HG02981 (cell line): Measurements from ENCODE around the gene RHOA.
"Not testable (repeated sequence)": the region's sequence is repeated elsewhere in the genome, so short reads cannot be mapped to it uniquely, and the experiment has no call there.

Experiments used
- ATAC-seq: cut with Tn5 transposase; IDR thresholded peaks from one replicate; pipeline ENCODE4 v1.9.1; 2021; ENCODE audit warnings: mild to moderate bottlenecking, moderate library complexity; ENCODE audit not compliant: unreplicated experiment

RHOA gene

GRCh38 chr3:49412632-49413337 lies 1.0 kb upstream of the RHOA start:
- no peak for ATAC-seq

GRCh38 chr3:49411535-49411967 lies 225 bp downstream of the RHOA start:
- peak; percentile 18 for ATAC-seq

DNA sequence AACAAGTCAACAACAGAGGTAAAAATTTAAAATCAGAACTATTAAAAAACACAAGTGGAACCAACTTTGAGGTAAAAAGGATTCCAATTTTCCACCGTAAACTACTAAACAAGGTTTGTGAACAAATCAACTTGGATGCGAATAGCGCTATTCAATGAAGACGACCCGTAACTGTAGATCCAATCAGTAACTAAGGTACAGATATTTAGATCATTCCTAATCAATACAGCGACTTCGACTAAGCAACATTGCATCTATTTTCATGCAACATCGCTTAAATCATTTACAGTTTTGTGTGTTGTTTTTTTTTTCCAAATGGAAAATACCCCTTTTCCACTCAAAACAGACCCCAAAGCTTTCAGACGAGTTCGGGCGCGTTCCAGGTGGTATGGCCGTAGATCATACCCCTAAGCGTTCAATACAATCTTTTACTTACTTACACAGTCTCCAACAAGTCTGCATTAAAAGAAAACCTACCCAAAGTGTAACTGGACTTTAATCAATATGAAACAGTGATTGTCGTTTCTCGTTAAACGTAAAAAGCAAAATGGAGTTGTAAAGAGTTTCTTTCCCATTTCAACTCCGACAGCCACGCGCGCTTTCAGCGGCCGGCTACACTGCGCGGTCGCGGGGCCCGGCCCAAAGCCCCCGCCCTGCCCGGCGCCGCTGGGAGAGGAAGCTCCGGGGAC lies 786 bp downstream of the RHOA start:
- ATAC-seq, result no peak

- no peak for ATAC-seq
Observed at GRCh38 chr3:49410066-49410845, 1.5 kb downstream of the RHOA start.

GRCh38 chr3:49406571-49407565 lies 4.9 kb downstream of the RHOA start:
- no peak for ATAC-seq

DNA sequence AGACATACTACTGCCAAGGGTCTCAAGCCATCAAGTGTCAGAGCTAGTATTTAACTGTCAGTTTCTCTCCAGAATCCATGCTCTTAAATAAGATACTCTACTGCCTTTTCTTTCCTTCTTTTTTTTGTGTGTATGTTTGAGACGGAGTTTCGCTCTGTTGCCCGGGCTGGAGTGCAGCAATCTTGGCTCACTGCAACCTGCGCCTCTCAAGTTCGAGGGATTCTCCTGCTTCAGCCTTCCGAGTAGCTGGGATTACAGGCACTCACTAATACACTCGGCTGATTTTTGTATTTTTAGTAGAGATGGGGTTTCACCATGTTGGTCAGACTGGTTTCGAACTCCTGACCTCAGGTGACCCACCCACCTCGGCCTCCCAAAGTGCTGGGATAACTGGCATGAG lies 6.2 kb downstream of the RHOA start:
- ATAC-seq, result not testable (repeated sequence)

GRCh38 chr3:49403891-49404290 lies 7.9 kb downstream of the RHOA start:
- ATAC-seq, result no peak

DNA sequence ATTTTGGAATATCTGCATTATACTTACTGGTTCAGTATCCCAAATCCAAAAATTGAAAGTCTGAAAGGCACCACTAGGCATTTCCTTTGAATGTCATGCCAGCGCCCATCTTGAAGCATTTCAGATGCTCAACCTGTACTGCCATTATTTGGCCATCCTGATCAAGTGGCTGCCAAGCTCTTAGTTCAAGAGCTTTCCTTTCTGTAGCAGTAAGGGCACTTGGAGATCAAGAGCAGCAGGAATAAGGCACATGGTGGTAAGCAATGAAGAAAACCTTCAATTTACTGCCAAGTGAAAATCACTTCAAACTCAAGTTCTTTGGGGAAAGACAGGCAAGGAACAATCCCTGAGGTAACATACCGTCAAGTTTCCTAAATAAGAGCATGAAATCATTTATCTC lies 10.0 kb downstream of the RHOA start:
- ATAC-seq, result no peak

DNA sequence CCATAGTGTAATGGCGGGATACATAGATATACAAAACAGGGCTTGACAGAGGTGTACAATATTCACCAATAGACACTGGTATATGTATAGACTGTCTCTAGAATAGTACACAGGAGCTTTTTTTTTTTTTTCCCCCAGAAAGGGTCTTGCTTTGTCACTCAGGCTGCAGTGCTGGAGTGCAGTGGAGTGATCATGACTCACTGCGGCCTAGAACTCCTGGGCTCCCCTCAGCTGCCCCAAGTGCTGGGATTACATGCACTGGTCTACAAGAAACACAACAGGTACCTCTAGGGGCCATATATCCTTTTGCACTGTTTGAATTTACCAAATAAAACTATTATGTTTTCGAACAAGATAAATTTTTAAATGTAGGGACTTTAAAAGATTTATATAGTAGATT lies 12.3 kb downstream of the RHOA start:
- ATAC-seq, result no peak

- no peak for ATAC-seq
Observed at GRCh38 chr3:49397470-49397869, 14.3 kb downstream of the RHOA start.

DNA sequence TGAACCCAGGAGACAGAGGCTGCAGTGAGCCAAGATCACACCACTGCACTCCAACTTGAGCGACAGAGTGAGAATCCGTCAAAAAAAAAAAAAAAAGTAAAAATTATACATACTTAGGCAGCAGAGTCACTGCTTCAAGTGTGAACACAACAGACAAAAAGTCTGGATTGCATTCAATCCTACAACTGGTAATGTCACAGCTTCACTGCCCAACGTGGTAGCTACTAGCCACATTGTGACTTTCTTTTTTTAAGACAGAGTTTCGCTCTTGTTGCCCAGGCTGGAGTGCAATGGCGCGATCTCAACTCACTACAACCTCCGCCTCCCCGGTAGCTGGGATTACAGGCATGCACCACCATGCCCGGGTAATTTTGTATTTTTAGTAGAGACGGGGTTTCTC lies 20.5 kb downstream of the RHOA start:
- ATAC-seq, result not testable (repeated sequence)

DNA sequence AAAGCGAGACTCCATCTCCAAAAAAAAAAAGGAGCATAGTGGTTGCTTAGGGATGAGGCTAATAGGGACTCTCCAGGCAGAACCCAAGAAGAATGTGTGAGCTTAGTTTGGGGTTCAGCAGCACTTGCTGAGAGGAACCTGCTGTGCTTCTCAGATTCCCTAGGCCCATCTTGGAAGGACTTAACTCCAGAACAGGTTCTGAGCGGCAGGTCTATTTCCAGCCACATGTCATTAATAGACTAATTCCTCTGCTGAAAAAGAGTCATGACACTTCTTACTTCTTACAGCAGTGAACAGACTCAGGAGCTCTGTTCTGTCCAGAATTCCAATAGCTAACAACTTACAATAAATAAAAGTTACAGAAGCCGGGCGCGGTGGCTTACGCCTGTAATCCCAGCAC lies 22.5 kb downstream of the RHOA start:
- ATAC-seq, result no peak

GRCh38 chr3:49388289-49388820 lies 23.4 kb downstream of the RHOA start:
- no peak for ATAC-seq

- no peak for ATAC-seq
Observed at GRCh38 chr3:49387721-49388120, 24.1 kb downstream of the RHOA start.

DNA sequence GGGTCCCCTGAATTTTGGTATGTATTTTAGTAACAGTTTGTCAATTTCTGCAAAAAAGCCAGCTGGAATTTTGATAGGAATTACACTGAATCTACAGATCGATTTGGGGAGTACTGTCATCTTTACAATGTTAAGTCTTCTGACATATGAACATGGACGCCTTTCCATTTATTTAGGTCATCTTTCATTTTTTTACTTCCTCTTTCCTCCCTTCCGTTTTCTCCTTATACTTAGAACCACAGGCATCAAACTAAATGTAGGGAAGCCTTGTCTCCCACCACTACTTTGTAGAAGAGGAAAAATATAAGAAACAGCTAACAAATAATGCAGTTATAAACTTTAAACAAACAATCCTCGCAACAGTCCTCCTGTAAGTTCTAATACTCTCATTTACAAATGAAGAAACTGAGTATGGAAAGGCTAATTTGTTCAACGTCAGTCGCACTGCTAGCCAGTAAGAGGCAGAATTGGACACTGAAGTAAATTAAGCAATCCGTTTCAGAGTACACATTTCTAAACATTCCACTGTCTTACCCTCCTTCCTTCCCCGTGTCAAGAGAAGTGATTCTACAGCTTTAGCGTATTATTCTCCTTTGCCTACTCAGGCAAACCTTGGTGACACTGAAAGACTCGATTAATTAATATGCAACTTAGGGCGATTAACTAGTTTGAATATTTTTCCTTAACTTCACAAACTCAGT lies 25.6 kb downstream of the RHOA start:
- ATAC-seq, result no peak

DNA sequence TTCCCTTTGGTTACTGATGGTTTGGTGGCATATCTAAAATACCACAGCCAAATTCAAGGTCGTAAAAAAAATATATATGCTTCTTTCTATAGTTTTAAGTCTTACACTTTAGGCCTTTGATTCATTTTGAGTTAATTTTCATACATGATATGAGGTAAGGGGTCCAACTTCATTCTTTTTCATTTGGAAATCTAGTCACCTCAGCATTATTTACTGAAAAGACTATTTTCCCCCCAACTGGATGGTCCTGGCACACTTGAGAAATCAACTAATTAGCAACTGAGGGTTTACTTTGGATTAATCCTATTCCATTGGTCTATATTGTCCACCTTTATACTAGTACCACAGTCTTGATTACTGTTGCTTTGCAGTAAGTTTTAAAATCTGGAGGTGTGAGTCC lies 26.2 kb downstream of the RHOA start:
- no peak for ATAC-seq

- ATAC-seq, result no peak
Observed at GRCh38 chr3:49383387-49383786, 28.4 kb downstream of the RHOA start.

GRCh38 chr3:49378249-49378895 lies 33.4 kb downstream of the RHOA start:
- no peak for ATAC-seq

- no peak for ATAC-seq
Observed at GRCh38 chr3:49377483-49377882, 34.3 kb downstream of the RHOA start.
